Measurements from ENCODE around the gene EXOC3. TPM values are rescaled to one million over a fixed set of nuclear protein-coding genes. Genes with fewer than 3 reads are reported as not detected.
A peak's percentile ranks its signal among the peaks of the same experiment; 100 is the strongest.

The EXOC3 gene
- total RNA-seq, 3 donors from 2014 or later = 49.8 to 63.7 (median 53.3) TPM

DNA sequence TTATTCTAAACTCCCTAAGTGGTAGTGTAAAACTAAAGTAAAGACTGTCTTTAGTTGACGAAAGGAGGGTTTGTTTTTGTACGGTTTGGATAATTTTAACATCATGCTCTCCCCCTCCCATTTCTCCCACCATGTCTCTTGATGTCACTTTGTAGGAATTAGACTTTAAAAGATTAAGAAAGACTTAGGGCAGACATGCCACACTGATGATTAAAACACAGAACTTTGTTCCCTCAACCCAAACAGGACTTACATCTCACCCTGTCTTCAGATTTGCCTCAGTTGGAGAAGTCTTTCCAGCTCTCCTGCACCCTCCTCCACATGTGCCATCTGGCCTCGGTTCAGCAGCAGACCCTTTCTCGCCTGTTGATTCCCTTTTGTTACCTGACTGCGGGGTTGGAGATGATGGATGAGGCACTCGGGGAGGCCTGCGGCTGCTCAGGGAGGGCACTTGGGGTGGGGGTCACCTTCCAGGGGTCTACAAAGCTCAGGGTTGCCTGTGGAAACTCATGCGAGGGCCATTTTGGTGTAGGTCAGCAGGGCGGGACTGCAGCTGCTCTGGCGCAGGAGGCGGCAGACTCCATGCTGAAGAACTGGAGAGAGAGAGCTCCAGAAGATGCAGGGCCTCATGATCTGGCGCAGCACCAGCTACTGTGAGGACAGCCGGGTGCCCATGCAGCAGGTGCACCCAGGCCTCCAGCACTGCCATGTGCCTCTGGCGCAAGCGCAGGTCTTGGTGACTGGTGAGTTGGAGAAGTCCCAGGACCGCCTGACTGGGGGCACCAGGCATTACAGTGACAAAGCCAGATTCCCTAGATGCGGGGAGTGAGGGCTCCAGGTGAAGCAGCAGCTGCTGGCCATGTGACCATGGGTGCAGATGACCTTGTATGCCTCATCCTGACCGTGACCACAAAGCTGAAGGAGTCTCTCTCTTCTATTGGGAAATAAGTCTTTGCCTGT lies 24.5 kb upstream of the EXOC3 start:
- H3K36me3 ChIP-seq = no peaks in the 10 kb centered on the region
- H3K4me3 ChIP-seq = no peak overlapping the region
- TF ChIP-seq, protein P1, sequence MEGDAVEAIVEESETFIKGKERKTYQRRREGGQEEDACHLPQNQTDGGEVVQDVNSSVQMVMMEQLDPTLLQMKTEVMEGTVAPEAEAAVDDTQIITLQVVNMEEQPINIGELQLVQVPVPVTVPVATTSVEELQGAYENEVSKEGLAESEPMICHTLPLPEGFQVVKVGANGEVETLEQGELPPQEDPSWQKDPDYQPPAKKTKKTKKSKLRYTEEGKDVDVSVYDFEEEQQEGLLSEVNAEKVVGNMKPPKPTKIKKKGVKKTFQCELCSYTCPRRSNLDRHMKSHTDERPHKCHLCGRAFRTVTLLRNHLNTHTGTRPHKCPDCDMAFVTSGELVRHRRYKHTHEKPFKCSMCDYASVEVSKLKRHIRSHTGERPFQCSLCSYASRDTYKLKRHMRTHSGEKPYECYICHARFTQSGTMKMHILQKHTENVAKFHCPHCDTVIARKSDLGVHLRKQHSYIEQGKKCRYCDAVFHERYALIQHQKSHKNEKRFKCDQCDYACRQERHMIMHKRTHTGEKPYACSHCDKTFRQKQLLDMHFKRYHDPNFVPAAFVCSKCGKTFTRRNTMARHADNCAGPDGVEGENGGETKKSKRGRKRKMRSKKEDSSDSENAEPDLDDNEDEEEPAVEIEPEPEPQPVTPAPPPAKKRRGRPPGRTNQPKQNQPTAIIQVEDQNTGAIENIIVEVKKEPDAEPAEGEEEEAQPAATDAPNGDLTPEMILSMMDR (IDR thresholded peaks at IDR 0.05) = no peak
- TF ChIP-seq POLR2AphosphoS5 (IDR thresholded peaks at IDR 0.05) (no peak), POLR2A (IDR thresholded peaks at IDR 0.05) (no peak)
- H3K27ac ChIP-seq = no peak overlapping the region
- intact Hi-C loops (cut with DNase I; ENCODE audit: low total_unique reads) = no loop called here
- no peaks in the 10 kb centered on the region for H3K9me3 ChIP-seq
- H3K4me1 ChIP-seq = no peaks in the 10 kb centered on the region
- peak in 1 of 2 donors; percentile 20 for DNase-seq (ENCODE audit: low spot score in 2 of 2)
- no peaks in the 10 kb centered on the region for H3K27me3 ChIP-seq

DNA sequence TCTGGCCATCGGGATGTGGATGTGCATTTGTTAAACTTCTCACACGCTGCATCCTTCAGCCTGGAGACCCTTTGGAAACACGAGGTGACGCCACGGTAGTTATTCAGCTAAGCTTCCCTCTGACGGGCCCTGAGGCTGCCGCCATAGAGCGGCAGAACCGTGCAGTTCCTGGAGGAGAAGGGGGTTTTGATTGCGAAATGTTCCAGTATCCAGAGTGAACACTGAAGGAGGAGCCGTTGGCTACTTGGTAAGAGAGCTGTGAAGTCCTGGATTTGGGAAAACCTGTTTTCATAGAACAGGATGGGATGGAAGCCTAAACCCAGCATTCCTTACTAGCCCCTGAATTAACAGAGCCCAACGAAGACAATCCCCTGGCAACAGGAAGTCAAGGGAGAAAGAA lies 23.0 kb upstream of the EXOC3 start:
- H3K27me3 ChIP-seq = no peaks in the 10 kb centered on the region
- H3K27ac ChIP-seq = no peak overlapping the region
- H3K4me1 ChIP-seq = no peaks in the 10 kb centered on the region
- H3K9me3 ChIP-seq = no peaks in the 10 kb centered on the region
- TF ChIP-seq POLR2AphosphoS5 (IDR thresholded peaks at IDR 0.05) (no peak), POLR2A (IDR thresholded peaks at IDR 0.05) (no peak)
- TF ChIP-seq, protein P1 (IDR thresholded peaks at IDR 0.05) = no peak
- H3K4me3 ChIP-seq = no peak overlapping the region
- intact Hi-C loops (cut with DNase I; ENCODE audit: low total_unique reads) = no loop called here
- H3K36me3 ChIP-seq = no peaks in the 10 kb centered on the region
- DNase-seq (ENCODE audit: low spot score in 2 of 2) = no peak

GRCh38 chr5:420632-421286 lies 22.2 kb upstream of the EXOC3 start:
- Histone ChIP-seq H3K27me3 (no peaks in the 10 kb centered on the region), H3K27ac (no peak overlapping the region), H3K4me3 (no peak overlapping the region), H3K9me3 (no peaks in the 10 kb centered on the region), H3K4me1 (no peaks in the 10 kb centered on the region), H3K36me3 (no peaks in the 10 kb centered on the region)
- TF ChIP-seq POLR2AphosphoS5 (IDR thresholded peaks at IDR 0.05) = no peak
- TF ChIP-seq POLR2A (IDR thresholded peaks at IDR 0.05) = no peak
- intact Hi-C loops (cut with DNase I; ENCODE audit: low total_unique reads) = no loop called here
- DNase-seq (ENCODE audit: low spot score in 2 of 2) = no peak

- Histone ChIP-seq H3K27me3 (no peaks in the 10 kb centered on the region), H3K4me1 (no peaks in the 10 kb centered on the region), H3K36me3 (no peaks in the 10 kb centered on the region), H3K27ac (no peak overlapping the region), H3K4me3 (no peak overlapping the region), H3K9me3 (no peaks in the 10 kb centered on the region)
- DNase-seq (ENCODE audit: low spot score in 2 of 2) = no peak
- TF ChIP-seq, protein P1 (IDR thresholded peaks at IDR 0.05) = no peak
- TF ChIP-seq POLR2AphosphoS5 (IDR thresholded peaks at IDR 0.05) (no peak), POLR2A (IDR thresholded peaks at IDR 0.05) (no peak)
- intact Hi-C loops (cut with DNase I; ENCODE audit: low total_unique reads) = no loop called here
Observed at GRCh38 chr5:421287-421880, 21.6 kb upstream of the EXOC3 start.

DNA sequence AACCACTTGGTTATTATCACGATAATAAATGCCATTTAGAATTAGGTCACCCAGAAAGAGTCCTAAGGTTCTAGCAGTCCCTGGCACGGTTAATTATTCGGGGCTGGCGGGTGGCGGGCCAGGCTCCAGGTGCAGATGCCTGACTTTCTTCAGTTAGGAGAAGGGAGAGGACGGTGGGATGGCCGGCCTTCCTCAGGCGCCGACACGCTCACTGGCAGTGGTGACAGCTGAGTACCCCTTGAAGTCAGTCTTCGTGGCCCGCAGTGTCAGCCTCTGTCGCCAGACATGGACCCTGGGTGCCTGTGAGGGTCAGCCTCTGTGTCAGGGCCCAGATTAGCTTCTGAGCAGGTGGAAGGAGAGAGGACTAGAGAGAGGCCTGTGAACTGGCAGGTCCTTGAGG lies 21.1 kb upstream of the EXOC3 start:
- Histone ChIP-seq H3K4me1 (no peaks in the 10 kb centered on the region), H3K27ac (no peak overlapping the region), H3K36me3 (no peaks in the 10 kb centered on the region), H3K4me3 (no peak overlapping the region), H3K27me3 (no peaks in the 10 kb centered on the region), H3K9me3 (no peaks in the 10 kb centered on the region)
- TF ChIP-seq, protein P1 (IDR thresholded peaks at IDR 0.05) = no peak
- TF ChIP-seq POLR2A (IDR thresholded peaks at IDR 0.05) = no peak
- no peak for TF ChIP-seq POLR2AphosphoS5 (IDR thresholded peaks at IDR 0.05)
- DNase-seq (ENCODE audit: low spot score in 2 of 2) = no peak
- intact Hi-C loops (cut with DNase I; ENCODE audit: low total_unique reads) = no loop called here

All from breast epithelium (tissue), 4 donors.